Umbilical cord (tissue), 2 donors: ENCODE results near the gene P3H3. TPM values are rescaled to one million over a fixed set of nuclear protein-coding genes. Genes with fewer than 3 reads are reported as not detected.
"Not testable (repeated sequence)": the region's sequence is repeated elsewhere in the genome, so short reads cannot be mapped to it uniquely, and the experiment has no call there.

Source experiments
- DNase-seq: peaks from one replicate; pipeline ENCODE4 v3.0.0-alpha.2; 2015; ENCODE audit warnings: low spot score
- total RNA-seq: library from RNA; depleted of rRNA; stranded (reverse); fragments of >200 nt; gene quantifications from one replicate; pipeline ENCODE4 v1.2.3, GENCODE V29; 2014; ENCODE audit warnings: low replicate concordance; ENCODE audit not compliant: insufficient read depth

Gene P3H3
- total RNA-seq, 1 donor from 2014 or later, result 74.6 TPM

DNA sequence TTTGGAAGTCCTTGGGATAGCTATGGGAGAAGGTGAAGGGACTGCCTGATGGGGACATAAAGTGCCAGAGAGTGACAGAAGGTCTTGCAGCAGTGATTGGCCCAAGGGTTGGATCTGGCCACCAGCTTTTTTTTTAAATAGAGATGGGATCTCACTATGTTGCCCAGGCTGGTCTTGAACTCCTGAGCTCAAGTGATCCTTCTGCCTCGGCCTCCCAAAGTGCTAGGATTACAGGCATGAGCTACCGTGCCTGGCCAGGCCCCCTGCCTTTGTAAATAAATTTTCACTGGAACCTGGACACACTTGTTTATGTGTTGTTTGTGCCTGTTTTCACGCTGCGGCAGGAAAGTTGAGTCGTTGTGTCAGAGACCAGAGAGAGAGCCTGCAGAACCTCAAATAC, 37.1 kb downstream of the P3H3 start:
- DNase-seq, result not testable (repeated sequence)

DNA sequence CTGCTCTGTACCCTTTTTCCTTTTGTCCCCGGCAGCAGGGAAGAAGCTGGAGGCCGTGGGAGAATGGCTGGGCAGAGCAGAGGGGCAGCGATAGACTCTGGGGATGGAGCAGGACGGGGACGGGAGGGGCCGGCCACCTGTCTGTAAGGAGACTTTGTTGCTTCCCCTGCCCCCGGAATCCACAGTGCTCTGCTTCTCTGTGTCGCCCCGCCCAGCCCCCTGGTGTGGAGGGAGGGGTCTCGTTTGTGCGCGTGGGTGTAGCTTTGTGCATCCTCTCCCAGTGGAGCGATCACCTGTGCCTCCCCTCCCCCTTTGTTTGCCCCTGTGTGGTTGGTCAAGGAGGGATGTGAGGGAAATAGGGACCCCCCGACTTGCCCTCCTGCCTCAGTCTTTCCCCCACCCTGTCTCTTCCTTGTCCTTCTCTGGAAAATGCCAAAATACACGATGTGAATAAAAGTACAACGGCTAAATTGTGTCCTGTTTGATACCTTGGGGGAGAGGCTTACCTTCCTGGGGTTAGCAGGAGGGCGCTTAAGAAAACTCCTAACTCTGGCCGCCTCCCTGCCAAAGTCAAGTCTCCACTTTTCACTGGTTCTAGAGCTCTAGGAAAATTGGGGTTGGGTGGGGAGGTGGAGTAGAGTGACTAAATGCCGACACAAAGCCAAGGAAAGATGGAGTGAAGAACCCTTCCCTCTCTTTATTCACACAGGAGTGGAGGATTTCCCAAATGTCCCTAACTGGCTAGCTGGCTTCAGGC, 38.1 kb downstream of the P3H3 start:
- DNase-seq, result no peak

DNA sequence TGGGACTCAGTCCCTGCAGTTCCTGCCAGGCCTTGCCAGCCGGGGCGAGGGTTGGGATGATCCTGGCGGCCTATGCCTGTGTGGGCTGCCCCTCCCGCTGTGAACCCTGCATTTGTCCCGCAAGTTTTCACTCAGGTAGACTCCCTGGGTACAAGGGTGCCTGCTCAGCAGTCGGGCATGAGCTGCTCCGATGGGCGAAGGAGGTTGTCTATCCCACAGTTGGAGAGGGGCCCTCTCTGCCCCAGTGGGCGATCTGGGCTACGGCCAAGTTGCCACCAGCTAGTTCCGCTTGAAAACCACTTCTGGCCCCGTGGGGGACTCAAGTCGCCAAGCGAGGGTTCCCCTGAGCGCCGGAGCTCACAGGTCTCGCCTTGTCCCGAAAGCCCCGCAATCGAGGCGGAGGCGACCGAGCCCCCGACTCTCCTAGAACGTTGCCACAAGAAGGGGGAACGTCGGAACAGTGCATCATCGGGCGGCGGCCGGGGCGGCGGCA, 38.8 kb downstream of the P3H3 start:
- no peak for DNase-seq

DNA sequence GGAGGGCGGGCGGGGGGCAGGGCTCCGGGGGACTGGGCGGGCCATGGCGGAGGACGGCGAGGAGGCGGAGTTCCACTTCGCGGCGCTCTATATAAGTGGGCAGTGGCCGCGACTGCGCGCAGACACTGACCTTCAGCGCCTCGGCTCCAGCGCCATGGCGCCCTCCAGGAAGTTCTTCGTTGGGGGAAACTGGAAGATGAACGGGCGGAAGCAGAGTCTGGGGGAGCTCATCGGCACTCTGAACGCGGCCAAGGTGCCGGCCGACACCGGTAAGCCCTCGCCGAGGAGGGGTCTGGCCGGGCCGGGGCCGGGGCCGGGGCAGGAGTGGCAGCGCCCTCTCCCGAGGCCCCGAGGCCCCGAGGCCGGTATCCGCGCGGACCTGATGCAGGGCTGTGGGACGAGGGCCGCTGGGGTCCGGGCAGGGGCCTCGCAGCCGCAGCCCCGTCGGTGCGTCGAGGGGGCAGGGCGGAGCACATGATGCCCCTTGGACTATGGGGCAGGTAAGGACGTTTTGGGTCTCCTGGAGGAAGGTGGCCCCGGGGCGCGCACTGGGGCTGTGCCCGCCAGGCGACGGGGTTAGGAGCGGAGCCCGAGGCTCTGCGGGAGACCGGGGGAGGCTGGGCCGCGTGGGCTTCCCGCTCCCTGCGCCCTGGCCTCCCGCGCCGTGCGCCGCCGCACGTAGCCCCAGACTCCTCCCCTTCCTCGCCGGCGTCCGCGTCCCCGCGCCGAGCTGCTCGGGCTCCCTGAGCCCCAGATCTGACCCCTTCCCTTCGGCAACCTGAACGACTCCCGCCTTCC, 39.4 kb downstream of the P3H3 start, which contains the start of gene TPI1:
TSS of gene TPI1 (plus strand) at position 119 of the 798 bp plus-strand sequence. CDS start at position 155, 36 bp downstream.
- peak; percentile 82 for DNase-seq

DNA sequence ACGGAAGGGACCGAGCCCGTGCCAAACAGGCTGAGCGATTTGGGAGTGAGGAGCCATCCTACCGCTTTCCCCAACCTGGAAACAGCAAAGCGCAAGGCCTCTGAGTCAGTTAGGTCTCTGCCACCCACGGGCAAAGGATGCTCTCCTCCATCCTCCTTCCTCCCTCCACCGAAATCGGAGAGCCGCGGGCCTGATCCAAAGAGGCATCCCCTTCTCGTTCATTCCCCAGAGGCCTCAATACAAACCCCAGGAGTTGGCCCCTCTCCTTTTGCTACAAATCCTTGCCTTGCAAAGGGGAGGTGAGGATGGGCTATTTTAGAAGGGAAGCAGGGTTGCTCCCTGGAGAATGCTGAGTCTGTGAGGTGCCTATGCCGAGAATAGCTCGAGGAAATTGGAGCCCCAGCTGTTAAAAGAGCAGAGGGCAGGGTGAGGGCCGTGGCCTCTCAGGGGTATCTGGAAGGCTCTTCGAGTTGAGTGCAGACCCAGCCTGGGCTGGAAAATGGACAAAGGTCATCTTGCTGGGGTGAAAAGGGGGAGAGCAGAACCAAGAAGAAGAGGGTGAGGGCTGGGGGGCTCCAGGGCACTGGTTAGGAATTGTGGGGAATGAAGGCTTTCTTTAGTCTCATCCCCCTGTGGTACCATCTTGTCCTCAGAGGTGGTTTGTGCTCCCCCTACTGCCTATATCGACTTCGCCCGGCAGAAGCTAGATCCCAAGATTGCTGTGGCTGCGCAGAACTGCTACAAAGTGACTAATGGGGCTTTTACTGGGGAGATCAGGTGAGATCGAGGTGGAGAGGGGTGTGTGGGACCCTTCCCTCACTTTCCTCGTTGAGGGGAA, 40.2 kb downstream of the P3H3 start:
- DNase-seq, result peak; percentile 20

DNA sequence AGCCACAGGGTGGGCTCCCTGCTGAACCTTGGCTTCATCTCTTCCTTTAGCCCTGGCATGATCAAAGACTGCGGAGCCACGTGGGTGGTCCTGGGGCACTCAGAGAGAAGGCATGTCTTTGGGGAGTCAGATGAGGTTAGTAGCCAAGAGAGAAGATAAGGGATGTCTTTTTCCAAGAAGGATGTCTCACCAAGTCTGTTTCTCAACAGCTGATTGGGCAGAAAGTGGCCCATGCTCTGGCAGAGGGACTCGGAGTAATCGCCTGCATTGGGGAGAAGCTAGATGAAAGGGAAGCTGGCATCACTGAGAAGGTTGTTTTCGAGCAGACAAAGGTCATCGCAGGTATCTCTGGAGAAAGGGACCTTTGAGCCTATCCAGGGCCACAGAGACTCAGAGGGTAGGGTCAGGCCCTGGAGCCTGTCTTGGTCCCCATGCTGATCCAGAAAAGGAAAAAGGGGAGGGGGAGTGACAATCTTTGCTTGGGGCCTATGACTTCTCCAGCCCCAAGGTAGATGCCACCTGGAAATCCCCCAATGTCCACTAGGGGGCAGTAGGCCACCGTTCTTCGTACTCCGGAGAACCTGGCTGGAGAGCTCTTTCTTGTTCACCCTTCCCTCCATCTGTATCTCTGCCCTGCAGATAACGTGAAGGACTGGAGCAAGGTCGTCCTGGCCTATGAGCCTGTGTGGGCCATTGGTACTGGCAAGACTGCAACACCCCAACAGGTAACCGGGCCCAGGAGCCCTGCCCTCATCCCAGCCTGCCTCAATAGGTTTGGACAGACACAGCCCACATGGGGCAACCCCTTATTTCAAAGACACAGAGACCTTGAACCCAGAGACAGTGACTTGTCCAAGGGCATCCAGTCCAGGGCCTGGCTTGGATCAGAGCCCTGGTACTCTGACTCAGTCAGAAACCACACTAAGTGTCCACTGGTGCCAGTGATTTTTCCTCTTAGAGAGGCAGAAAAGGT, 41.1 kb downstream of the P3H3 start:
- DNase-seq, result peak; percentile 82

DNA sequence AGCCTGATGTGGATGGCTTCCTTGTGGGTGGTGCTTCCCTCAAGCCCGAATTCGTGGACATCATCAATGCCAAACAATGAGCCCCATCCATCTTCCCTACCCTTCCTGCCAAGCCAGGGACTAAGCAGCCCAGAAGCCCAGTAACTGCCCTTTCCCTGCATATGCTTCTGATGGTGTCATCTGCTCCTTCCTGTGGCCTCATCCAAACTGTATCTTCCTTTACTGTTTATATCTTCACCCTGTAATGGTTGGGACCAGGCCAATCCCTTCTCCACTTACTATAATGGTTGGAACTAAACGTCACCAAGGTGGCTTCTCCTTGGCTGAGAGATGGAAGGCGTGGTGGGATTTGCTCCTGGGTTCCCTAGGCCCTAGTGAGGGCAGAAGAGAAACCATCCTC, 42.1 kb downstream of the P3H3 start:
- DNase-seq, result not testable (repeated sequence)

DNA sequence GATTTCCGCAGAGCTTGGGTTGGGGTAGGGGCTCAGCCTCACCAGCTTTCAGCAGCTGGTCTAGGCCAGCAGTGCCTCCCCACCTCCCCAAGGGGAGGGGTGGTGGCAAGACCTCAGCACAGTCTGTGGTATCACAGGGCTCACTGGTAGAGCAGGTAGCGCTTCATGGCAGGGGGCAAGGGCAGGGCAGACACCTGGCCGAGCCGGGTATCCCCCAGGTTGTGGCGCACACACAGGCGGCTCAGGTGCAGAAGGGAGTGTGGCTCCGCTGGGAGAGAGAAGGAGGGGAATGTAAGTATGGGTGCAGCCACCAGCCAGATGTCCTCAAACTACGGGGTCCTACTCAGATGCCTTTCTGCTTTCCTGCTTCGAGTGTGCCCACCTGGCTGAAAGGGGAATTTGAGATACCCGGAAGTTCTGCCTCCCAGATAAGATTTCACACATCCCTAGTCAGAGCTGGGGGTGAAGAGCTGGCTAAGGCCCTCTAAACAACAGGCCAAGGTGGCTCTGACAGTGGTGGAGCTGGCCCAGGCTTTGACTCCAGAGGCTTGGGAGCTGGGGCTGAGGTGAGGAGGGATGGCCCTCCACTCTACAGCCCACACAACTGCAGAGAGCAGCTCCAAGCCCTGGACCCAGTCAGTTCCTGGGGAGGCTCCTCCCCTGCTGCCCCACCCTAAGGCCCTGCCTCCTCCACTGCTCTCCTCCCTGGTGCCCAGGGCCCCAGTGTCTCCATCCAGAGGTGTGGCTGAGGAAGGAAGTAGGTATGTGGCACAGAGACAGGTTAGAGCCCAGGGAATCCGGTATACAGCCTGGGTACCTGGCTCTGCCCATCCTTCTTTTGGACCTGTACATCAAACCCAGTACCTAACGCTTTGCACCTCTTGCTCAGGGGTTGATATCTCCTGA, 43.1 kb downstream of the P3H3 start:
- DNase-seq, result peak; percentile 50

DNA sequence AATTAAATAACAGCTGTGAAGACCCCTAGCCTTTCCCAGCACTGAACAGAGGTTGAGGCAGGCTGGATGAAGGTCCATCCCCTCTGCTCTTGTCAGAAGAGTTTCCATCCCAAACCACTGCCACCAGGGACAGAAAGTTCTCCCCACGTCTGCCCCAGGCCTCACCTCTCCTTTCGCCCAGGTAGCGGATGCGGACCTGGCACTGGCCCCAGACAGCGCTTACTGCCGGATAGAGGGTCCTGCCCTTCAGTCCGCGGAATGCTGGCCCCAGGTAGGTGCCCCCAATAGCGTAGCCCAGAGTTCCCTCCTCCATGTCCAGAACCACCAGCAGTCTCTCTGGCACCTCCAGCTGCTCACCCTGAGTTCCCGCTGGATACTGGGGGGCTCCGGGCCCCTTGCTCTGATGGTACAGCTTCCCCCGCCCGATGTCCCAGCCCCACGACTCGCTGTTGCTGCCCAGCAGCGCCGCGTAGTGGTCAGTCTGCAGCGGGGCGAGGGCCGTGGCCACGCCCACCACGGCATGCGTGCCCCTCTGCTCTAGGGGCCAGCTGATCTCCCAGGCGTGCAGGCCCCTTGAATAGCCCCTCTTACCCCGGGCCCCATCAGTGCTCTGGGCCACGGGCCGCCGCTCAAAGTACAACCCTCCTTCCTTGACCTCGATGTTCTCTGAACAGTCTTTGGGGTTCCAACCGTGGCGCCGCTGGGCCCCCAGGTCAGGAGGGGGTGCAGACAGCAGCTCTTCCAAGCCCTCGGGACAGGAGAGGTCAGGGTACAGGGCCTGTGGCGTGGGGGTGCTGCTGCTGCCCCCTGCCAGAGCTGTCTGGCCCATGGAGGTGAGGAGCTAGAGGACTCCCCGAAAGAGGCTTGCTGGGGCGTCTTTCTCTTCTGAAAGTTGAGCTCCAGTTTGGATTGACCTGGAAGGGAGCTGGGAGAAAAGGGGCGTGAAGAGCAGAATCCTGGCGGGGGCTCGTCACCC, 44.2 kb downstream of the P3H3 start:
- peak; percentile 83 for DNase-seq

DNA sequence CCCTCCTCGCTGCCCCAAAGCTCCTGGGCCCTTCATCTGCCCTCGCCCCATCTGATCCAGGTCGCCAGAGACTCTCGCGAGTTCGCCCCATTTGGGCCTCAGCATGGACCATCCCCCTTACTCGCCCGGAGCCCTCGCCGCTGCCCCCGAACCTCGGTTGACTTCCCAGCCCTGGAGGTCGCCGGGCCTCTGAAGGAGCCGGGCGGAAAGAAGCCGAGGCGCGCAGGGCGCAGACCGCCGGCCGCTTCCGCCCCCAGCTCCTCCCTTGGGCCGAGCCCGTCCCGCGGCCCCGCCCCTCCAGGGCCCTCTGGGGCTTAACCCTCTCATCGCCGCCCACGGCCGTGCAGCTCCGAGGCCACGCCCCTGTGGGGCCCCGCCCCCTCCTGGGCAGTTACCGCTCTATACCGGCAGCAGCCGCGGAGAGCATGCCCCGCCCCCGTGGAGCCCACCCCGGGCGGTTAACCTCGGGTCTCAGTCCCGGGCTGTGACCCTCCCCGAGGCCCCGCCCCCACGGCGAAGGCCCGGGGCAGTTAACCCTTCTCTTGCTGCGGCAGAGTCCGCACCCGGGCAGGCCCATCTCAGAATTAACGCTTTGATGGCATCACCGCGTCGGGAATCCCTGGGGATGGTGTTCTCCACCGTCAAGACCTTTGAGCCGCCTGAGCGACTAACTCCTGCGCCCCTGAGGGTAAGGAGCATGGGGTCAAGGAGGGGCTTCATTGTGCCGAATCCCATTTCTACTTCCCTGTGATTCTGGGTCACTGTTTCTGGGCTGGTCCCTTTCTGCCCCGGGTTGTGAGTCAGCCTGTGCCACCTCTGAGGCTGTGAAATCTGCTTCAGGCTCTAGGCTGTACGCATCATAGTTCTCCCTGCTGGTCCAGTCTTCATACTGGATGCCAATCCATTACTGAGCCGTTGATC, 45.1 kb downstream of the P3H3 start, which contains the start of gene SPSB2:
TSS of gene SPSB2 (minus strand) at position 210 of the 921 bp plus-strand sequence. CDS start 402 bp downstream, outside the sequence.
- DNase-seq, result peak; percentile 98

DNA sequence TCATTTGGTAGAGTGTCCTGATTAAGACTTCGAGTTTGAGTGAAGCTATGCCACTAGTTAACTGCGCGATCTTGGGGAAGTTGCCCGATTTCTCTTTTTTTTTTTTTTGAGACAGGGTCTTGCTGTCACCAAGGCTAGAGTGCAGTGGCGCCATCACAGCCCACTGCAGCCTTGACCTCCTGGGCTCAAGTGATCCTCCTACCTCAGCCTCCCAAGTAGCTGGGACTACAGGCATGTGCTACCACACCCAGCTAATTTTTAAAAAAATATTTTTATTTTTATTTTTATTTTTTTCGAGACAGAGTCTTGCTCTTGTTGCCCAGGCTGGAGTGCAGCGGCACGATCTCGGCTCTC, 45.8 kb downstream of the P3H3 start:
- not testable (repeated sequence) for DNase-seq

DNA sequence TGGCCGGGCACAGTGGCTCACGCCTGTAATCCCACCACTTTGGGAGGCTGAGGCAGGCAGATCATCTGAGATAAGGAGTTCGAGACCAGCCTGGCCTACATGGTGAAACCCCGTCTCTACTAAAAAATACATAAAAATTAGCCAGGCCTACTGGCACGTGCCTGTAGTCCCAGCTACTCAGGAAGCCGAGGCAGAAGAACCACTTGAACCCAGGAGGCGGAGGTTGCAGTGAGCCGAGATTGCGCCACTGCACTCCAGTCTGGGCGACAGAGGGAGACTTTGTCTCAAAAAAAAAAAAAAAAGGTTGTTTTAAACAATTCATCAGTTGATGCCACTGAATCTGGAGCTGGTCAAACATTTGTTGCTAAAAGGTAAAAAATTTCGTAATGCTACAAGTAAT, 51.6 kb downstream of the P3H3 start:
- DNase-seq, result not testable (repeated sequence)

DNA sequence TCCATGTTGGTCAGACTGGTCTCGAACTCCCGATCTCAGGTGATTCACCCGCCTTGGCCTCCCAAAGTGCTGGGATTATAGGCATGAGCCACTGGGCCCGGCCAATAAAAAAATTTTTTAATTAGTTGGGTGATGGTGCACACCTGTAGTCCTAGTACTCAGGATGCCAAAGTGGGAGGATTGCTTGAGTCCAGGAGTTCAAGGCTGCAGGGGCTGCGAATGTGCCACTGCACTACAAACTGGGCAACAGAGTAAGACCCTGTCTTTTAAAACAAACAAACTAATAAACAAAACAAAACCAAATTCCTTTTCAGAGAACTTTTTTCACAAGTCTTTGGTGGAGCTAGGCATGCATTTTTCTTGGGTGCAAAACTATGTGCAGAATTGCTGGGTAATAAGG, 55.0 kb downstream of the P3H3 start:
- no peak for DNase-seq

DNA sequence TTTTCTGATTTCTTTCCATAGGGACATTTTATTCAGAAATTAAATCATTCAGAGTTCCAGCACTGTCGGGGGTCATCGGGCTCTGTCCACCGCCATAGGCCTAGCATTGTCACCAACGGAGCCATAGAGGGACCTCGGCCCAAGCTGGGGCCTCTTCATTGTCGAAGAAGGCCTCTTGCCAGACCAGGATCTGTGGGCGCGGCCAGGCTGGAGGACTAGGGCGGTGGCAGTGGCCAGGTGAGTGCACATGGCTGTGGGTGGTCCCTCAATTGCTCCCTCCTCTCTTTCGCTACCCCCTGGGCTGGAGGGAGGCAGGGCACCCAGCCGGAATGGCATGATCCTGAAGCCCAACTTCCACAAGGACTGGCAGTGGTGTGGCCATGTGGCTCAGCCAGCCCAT, 55.5 kb downstream of the P3H3 start:
- DNase-seq, result no peak

DNA sequence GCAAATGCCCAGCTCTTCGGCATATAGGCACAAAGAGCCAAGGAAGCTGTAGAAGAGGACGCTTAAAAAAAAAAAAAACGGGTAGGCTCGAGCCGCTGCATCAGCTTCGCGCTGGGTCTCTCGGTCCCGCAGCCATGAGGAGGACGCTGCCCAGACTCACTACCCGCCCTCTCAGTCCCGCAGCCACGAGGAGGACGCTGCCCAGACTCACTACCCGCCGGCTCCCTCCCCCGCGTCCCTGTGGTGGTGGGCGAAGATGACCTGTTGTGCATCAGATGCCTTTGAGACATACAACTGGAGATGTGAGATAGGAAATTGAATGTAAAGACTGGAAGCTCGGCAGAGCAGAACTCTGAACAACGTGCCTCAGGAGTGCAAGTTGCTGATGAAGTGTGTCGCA, 56.3 kb downstream of the P3H3 start:
- no peak for DNase-seq

DNA sequence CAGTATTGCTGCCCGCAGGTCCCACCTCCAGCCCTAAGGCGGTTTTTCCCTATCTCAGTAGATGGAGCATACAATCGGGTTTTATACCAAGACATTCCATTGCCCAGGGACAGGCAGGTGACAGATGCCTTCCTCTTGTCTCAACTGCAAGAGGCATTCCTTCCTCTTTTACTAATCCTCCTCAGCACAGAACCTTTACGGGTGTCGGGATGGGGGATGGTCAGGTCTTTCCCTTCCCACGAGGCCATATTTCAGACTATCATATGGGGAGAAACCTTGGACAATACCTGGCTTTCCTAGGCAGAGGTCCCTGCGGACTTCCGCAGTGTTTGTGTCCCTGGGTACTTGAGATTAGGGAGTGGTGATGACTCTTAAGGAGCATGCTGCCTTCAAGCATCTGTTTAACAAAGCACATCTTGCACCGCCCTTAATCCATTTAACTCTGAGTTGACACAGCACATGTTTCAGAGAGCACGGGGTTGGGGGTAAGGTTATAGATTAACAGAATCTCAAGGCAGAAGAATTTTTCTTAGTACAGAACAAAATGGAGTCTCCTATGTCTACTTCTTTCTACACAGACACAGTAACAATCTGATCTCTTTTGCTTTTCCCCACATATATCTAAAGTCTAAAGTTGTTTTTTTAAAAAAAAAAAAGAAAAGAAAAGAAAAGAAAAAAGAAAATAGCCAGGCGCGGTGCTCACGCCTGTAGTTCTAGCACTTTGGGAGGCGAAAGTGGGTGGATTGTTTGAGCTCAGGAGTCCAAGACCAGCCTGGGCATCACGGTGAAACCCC, 58.2 kb downstream of the P3H3 start:
- not testable (repeated sequence) for DNase-seq
